Endothelial cell (in vitro differentiated cells): ENCODE results near the gene STAT4. TPM values are rescaled to one million over a fixed set of nuclear protein-coding genes. Genes with fewer than 3 reads are reported as not detected.

Experiments used
- DNase-seq: peaks from one replicate; pipeline ENCODE4 v3.0.0; 2021; ENCODE audit warnings: low spot score
- H3K27ac Mint-ChIP-seq: one replicate; pipeline ENCODE4 v1.8.0; 2021; ENCODE audit warnings: mixed read lengths, inconsistent platforms; ENCODE audit not compliant: unreplicated experiment
- H3K27me3 Mint-ChIP-seq: one replicate; pipeline ENCODE4 v1.8.0; 2021; ENCODE audit warnings: mild to moderate bottlenecking, moderate library complexity, mixed read lengths, inconsistent platforms; ENCODE audit not compliant: unreplicated experiment
- H3K36me3 Mint-ChIP-seq: one replicate; pipeline ENCODE4 v1.8.0; 2021; ENCODE audit warnings: mild to moderate bottlenecking, low read depth, mixed read lengths, inconsistent platforms; ENCODE audit not compliant: unreplicated experiment
- H3K4me1 Mint-ChIP-seq: one replicate; pipeline ENCODE4 v1.8.0; 2021; ENCODE audit warnings: mild to moderate bottlenecking, mixed read lengths, inconsistent platforms; ENCODE audit not compliant: unreplicated experiment
- H3K4me3 Mint-ChIP-seq: one replicate; pipeline ENCODE4 v1.8.0; 2021; ENCODE audit warnings: mild to moderate bottlenecking, mixed read lengths, inconsistent platforms; ENCODE audit not compliant: unreplicated experiment
- H3K9me3 Mint-ChIP-seq: one replicate; pipeline ENCODE4 v1.8.0; 2021; ENCODE audit warnings: mixed read lengths, inconsistent platforms; ENCODE audit not compliant: unreplicated experiment
- CTCF ChIP-seq: fragments of 200-600 bp; sonication (generic); IDR thresholded peaks from one replicate; pipeline ENCODE4 v1.5.0; 2021; ENCODE audit warnings: antibody characterized with exemption; ENCODE audit not compliant: unreplicated experiment
- total RNA-seq: library from RNA; stranded (reverse); fragmentation: NEBNext Ultra II Directional; extraction: Animal tissue kit (Norgen Biotek cat#: 25700); gene quantifications from one replicate; pipeline ENCODE4 v1.2.1, GENCODE V29; 2021; ENCODE audit not compliant: unreplicated experiment

Gene STAT4
- total RNA-seq, 1 donor from 2014 or later, result 1.1 TPM

- Mint-ChIP-seq H3K27me3 (peaks cover 2% of the 10 kb centered on the region), H3K36me3 (no peaks in the 10 kb centered on the region), H3K4me1 (peaks cover 20% of the 10 kb centered on the region), H3K27ac (no peak overlapping the region), H3K9me3 (no peaks in the 10 kb centered on the region), H3K4me3 (no peak overlapping the region)
- TF ChIP-seq CTCF, result no peak
- no peak for DNase-seq
These were observed 102.7 kb downstream of the STAT4 start for GRCh38 chr2:191048073-191048472.

GRCh38 chr2:191045141-191045540, 105.7 kb downstream of the STAT4 start:
- Mint-ChIP-seq H3K4me3 (no peak overlapping the region), H3K27me3 (peaks cover 2% of the 10 kb centered on the region), H3K27ac (no peak overlapping the region), H3K36me3 (no peaks in the 10 kb centered on the region), H3K9me3 (no peaks in the 10 kb centered on the region), H3K4me1 (peaks cover 12% of the 10 kb centered on the region)
- TF ChIP-seq CTCF, result no peak
- DNase-seq, result no peak

GRCh38 chr2:191043438-191043837, 107.4 kb downstream of the STAT4 start:
- Mint-ChIP-seq H3K27ac (no peak overlapping the region), H3K4me3 (no peak overlapping the region), H3K9me3 (no peaks in the 10 kb centered on the region), H3K27me3 (peaks cover 3% of the 10 kb centered on the region), H3K4me1 (peaks cover 3% of the 10 kb centered on the region), H3K36me3 (no peaks in the 10 kb centered on the region)
- TF ChIP-seq CTCF, result no peak
- DNase-seq, result no peak

GRCh38 chr2:191041418-191042161, 109.2 kb downstream of the STAT4 start:
- Mint-ChIP-seq H3K36me3 (no peaks in the 10 kb centered on the region), H3K9me3 (no peaks in the 10 kb centered on the region), H3K4me1 (peaks cover 3% of the 10 kb centered on the region), H3K27me3 (peaks cover 3% of the 10 kb centered on the region), H3K27ac (no peak overlapping the region), H3K4me3 (no peak overlapping the region)
- no peak for DNase-seq
- no peak for TF ChIP-seq CTCF

GRCh38 chr2:191039616-191040015, 111.2 kb downstream of the STAT4 start:
- Mint-ChIP-seq H3K9me3 (no peaks in the 10 kb centered on the region), H3K27me3 (peaks cover 2% of the 10 kb centered on the region), H3K36me3 (no peaks in the 10 kb centered on the region), H3K4me3 (no peak overlapping the region), H3K4me1 (no peaks in the 10 kb centered on the region), H3K27ac (no peak overlapping the region)
- DNase-seq, result no peak
- no peak for TF ChIP-seq CTCF
